Ecto neural progenitor cell (in vitro differentiated cells): Measurements from ENCODE around the gene RPS6KL1.

Experiments
- DNase-seq: peaks from one replicate; pipeline ENCODE4 v3.0.0-alpha.2; 2018; ENCODE audit warnings: low spot score

The RPS6KL1 gene

DNA sequence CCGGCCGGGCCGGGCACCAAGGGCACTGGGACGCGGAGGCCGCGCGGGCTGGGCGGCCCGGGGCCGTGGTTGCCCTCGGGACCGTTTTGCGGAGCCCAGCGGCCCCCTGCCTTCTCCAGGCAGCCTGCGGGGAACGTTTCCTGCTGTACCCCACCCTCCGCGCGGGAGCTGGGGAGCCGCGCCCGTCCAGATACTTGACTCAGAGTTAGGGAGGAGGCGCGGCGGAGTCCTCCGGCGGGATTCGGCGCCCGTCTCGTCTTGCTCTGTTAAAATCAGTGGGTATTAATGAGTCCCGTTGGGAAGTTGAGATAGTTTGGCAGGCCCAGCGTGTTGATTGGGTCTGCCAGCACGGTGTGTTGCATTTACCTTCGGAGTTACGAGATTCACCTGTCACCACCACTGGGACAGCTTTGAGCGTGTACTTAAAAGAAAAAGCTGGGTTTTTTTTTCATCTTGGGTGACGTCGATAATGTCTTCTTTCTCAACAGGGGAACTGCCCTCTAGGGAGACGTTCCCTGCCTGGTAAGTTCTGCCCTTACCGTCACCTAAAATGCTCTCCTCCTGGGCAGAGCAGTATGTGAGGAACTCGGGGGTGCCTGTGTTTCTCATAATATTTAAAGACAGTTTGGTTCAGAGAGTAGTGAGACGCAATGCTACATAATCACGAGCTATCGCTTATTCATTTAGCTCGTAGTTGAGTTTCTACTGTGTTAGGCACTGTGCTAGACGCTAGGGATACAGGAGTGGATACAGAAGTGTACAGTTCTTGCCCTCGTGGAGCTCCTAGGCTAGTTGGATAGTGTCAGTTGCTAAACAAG is 40.7 kb downstream of the RPS6KL1 start:
- DNase-seq: no peak

DNA sequence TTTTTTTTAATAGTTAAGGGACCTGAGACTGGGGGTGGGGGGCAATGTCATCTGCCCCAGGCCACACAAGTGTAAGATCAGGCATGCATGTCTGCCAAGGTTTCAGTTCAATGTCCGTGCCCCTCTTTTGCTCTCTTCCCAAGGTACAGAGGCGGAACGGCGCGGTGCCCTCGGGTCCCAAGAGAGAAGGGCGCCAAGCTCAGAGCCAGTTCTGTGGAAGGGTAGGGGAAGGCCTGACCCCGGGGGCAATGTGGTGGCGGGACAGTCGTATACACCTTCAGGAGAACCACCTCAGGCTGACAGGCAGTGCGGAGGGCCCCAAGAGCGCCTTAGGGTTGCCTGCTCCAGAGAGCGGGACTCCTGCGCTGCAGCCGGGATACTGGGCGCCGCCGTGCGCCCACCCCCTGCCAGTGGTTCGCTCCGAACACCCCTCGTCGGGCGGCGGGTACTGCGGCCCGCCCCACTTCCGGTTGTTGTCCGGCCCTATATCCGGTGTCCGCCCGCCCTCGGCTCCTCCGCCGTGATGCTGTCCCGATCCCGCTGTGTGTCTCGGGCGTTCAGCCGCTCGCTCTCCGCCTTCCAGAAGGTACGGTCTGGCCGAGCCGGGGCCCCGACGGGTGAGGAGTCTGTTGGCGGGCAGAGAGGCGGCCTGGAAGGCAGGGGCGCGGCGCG is 41.5 kb downstream of the RPS6KL1 start, which contains the start of gene DLST:
Gene DLST, plus strand, starts transcription at position 486 of the 672 bp plus-strand sequence. Its CDS starts 38 bp downstream, at position 524.
- DNase-seq: peak; percentile 94

DNA sequence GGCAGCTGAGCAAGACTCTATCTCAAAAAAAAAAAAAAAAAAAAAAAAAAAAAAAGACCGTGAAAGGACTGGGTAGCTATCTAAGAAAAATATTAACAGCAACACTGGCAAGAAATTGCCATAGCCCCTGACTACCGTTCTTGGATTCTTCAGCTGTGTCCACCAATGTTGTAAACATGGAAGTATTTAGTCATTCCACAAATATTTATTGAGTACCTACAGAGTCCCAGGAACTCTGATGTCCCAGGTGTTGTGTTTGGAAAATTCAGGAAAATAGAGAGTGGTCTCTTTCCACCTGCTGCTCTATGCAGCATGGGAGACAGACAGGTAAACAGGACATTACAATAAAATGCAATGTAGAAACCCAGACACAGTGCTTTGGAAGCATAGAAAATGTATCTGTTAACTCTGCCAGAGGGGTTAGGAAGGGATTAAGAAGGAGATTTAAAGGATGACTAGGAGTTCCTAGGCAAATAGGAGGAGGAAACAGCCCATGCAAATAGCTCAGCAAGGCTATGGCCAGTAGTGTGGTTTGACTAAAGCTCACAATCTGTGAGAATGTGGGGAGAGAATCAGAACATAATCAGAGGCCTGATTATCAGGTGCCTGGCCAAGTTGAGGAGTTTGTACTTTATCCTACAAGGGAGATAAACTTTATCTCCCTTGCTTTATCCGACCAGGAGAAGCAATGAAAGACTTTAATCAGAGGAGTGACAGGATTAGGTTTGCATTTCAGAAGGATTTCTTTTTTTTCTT is 43.5 kb downstream of the RPS6KL1 start:
- no peak for DNase-seq

DNA sequence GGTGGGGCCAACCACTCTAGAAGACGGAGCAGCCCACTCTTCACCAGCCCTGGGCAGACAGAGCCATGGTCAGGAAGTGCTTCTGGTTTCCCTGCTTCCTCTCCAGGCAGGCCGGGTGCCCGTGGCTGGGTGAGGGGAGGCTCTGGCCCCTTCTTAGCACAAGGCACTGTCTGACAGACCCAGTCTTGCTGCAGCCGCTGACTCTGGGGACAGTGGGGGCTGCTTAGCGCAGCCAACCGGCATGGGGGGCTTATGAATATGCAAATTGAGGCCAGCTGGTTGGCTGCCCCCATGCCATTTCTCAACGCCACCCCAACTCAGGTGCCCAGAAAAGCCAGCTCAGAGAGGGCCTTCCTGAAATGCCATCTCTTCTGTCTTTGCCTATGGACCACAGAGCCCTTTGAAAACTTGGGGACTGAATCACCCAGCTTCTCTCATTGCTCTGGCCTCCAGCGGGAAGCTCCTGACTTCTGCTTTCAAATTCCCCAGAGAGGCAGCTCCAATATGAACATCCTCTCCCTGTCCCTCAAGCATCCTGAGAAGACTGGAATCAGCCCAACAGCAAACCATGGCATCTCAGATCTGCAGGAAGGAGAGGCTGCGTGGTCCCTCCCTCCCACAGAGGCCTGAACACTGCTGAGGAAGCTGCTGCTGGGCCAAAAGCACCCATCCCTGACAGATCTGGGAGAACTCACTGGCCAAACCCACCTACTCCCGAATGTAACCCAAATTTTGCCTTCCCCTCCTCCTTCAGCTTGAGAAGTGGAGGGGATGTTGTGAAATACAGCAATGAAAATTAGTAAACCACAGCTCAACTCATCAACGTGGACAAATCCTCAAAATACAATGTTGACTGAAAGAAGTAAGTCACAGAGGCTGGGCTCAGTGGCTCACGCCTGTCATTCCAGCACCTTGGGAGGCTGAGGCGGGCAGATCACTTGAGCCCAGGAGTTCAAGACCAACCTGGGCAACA is 46.8 kb downstream of the RPS6KL1 start, which contains the start of gene PROX2:
Gene PROX2, minus strand, starts transcription at position 205 of the 973 bp plus-strand sequence. CDS start 12,311 bp downstream, outside the sequence.
- DNase-seq: no peak

DNA sequence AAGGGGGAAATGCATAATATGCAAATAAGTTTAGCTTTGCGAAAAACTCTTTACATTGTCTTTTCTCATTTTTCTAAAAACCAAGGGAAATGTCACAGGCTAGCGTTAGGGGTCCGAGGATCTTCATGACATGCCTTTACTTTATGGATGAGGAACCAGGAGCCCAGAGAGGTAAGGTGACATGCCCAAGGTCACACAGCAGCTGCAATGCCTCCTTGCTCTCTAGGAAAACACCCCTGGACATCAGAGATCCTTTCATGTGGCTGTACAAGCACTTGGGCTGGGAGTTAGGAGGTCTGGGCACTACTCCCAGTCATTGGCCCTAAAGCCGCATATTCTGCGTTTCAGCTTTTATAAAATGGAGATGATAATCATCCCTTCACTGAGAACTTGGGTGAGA is 47.9 kb downstream of the RPS6KL1 start:
- DNase-seq: no peak

DNA sequence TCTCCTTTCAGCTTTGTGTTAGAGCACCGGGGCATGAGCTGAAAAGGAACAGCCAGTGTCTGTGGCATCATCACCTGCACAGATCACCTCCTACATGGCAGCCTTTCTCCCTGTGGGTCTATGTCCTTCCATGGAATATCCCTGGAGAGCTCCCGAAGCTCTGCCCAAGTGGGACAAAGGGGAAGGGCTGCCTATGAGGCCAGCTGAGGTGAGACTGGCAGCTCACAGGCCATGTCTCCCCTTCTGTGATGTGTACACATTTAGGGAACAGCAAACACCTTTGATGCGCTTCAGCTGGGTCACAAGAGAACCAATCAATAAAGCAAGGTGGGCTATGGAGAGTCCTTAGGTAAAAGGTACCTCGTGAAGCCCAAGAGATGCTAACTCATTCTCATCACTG is 51.2 kb downstream of the RPS6KL1 start:
- no peak for DNase-seq

DNA sequence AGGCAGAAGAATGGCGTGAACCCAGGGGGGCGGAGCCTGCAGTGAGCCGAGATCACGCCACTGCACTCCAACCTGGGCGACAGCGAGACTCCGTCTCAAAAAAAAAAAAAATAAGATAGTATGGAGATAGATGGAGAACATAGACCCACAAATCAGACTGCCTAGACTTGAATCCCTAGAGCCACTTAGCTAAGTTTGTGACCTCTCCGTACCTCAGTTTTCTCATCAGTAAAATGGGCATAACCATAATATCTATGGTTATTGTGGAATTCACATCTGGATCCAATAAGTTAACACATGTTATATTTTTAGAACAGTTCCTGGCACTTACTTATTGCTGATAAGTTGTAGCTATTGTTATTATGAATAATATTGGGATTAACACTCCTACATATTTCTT is 54.3 kb downstream of the RPS6KL1 start:
- no peak for DNase-seq

DNA sequence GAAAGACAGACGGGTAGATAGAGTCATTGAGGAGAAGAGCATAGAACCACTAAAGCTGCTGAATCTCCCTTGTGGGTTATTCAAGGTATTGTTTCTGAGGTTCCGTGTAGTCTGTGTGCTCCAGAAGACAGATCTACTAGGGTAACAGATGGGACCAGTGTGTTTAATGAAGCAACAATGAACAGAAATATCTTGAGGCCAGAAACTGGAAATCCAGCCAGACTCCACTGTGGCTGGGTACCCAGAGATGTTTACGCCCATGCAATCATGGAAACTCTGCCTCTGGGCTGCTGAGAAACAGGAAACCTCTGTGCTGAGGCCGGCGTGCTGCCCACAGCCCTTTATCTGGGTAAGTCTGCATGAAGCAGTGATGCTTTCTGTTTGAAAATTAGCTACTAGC is 55.4 kb downstream of the RPS6KL1 start:
- no peak for DNase-seq

DNA sequence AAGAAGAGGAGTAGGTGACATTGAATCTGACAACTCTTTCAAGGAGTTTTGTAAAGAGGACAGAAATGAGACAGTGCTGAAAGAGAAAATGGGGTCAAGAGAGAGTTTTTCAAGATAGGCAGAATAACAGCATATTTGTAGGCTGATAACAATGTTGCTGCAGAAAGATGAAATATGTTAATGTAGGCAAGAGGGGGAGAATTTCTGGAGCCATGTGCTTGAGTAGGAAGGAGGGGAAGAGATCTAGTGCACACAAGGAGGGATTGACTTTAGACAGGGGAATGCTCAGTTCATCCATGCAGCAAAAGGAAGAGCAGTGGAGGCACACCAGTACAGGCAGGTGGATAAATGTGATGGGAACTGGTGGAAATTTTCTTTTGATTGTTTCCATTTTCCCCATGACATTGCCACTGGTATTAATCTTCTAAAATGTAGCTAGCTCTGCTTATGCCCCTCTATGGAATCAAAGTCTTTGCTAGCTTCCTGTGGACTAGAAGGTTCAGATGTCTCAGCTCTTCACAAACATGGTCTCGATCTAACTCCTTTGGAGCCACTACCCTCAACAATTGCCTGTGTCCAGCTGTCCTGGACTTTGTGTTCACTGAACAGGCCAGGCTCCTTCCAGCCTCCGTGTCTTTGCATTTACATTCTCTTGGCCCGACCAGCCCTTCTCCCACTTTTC is 56.2 kb downstream of the RPS6KL1 start:
- no peak for DNase-seq

DNA sequence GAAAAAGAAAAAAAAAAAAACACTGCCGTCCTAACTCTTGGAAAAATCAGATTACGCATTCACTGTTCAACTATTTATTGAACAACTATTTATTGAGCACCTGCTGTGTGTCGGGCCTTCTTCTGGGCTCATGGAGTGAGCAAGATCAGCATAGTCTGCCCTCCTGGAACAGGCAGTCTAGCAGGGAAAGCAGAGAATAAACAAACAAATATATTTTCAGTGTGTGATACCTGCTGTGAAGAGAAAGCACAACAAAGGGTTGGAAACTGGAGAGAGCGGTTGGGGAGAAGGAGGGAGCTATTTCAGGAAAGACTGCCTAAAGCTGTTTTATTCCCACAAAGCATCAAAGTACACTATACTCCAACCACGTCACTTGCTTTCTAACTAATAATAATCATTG is 57.9 kb downstream of the RPS6KL1 start:
- no peak for DNase-seq

DNA sequence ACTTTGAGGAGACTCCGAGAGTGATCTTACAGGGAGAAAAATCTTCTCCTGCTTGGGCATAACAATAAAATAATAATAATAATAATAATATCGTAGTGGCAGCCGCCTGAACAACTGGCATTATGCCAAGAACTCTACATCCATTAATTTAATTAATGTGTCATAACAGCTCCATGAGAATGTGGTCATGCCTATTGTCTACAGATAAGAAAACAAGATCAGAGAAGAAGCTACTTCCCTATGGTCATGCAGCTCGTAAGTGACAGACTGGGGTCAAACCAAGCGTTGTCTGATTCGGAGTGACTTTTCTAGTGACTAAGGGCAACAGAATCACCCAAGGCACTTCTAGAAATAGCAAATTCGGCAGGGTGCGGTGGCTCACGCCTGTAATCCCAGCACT is 58.9 kb downstream of the RPS6KL1 start:
- DNase-seq: no peak

DNA sequence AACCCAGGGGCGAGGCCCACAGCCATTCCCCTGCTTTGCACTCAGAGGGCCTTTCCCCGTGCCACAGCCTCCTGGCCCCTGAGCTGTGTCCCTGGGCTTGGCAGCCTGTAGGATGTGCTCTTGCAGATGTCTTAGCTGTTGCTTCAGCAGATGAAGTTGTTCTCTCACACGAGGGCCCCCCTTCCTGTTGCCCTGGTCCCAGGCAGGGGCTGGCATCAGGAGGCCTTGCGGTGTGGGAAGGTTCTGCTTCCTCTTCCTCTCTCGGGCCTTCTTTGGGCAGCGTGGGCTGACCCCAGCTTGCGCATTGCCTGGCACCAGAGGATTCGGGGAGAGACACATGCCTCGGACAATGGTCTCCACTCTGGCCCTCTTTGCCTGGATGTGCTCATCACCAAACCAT is 59.8 kb downstream of the RPS6KL1 start:
- DNase-seq: no peak

DNA sequence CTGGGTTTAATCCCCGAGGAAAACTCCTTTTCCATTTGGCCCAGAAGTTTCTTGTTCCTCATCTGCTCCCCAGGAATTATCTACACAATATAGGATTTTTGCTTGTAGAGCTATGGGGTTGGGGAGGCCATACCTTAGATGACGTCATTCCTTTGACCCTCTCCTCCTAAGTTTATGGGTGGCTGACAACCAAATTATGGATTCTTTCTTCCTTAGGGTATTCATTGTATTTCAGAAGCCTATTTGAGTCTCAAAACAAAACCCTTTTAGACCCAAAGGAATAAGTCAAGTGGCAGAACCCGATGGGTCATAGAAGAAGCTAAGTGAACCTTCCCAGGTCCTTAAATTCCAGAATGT is 61.3 kb downstream of the RPS6KL1 start:
- DNase-seq: no peak

DNA sequence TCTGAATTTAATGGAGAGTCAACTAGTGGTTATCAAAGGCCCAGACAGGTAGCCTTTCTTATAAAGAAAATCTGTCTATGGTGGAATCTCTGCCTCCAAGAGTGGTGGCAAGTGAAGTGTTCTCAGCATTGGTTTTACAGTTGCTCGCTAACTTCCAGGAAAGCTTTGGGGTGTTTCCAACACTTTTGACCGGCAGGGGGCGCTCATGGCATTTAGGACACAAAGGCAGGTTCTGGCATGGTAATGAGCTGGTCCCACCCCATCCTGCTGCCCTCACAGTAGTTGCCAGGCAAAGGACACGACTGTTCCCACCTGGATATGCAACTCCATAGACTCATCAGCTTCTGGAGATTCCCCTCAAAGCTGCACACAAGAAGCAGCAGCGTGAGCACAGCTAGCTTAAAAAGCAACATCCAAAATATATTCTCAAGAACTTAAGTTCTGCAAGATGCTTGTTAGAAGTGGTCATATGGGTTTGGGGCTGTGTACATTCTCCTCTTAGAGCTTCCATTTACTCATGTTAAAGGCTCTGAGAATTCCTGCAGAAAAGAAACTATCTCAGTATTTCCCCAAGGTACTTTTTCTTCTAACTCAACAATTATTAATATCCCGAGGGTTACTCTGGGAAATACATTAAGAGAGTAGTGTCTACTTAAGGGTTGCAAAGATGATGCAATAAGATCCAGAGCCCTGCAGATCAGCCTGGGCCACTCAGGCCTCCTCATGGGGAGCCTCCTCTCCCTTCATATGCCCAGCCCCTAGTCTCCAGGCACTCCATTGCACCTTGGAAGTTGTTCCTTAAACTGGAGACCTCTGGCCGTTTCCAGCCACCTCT is 61.9 kb downstream of the RPS6KL1 start:
- peak; percentile 91 for DNase-seq

DNA sequence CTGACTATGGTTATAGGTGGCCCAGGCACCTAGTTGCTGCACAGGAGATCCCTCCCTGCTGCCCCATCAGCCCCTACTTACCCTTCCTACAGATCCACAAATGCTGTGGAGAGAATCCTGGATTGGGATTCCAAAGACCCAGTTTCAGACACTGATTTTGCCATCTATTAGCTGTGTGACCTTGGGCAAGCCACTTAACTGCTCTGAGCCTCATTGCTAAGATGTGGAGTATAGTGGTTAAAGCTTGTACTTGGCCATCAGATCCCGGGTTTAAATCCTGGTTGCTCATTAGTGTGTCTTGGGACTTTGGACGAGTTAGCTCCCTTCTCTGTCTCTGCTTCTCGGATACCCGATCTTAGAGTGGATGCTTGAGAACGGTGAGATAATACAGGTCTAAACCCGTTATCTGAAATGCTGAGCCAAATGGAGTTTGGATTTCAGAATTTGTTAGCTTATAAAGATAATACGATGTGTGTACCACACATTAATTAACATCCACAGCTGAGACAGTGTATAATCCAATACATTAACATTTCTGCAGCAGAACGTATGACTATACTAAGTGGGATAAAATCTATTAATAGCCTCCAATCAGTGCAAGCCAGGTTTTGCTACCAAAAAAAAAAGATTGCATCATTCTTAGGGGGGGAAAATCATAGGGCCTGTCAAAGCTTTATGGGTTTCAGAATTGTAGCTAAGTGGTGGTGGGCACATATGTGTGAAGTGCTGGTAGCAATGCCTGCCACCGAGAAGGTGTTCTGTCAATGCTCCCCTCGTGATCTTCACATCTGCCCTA is 63.1 kb downstream of the RPS6KL1 start:
- no peak for DNase-seq

DNA sequence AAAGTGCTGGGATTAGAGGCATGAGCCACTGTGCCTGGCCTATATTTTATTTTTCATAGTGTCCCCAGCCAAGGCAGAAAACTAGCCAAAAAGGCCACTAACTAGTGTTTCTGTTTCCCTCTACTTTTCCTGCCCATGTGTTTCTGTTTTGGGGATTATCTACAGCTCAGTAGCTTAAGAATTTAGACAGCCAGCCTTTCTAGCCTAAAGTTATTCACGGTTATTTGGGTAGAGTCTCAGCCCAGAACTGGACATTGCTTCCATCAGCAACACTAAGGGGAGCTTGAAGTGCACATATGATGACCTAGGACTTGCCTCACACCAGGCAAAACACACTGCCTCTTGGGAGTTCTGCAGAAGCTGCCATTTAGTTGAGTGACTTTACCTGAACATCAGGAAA is 65.0 kb downstream of the RPS6KL1 start:
- DNase-seq: no peak

DNA sequence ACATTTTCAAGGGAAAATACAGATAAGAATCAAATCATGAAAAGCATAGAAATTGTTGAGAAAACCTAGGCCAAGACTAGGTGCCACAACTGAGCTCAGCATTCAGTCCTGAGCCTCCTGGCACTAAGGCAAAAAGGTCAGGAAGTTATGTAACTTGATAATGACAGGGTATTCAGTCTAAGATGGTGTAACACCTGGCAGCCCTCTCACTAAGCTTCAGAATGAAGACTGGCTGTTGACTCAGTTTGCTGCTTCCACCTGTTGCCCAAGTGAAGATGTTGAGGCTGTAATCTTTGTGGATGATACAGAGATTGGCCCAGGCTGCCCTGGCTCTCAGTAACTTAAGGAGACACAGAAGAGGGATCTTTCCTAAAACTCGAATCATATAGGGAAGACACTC is 66.7 kb downstream of the RPS6KL1 start:
- no peak for DNase-seq

DNA sequence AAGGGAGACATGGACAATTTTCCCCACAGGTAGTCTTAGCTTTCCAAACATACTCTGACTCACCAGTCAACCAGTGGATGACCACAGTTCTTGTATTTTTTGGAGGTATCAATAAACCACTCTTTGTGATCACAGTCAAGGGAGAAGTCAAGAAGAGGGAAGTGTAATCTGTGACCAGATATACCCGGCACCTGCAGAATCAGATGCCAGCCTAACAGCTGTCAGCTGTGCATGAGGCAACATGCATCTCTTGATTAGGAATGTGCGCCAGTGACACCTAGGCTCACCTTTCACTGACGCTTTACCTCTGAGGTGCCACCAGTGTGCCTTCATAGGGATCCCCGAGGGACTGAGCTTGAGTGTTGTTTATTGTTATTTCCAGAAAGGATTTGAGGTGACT is 67.1 kb downstream of the RPS6KL1 start:
- no peak for DNase-seq

DNA sequence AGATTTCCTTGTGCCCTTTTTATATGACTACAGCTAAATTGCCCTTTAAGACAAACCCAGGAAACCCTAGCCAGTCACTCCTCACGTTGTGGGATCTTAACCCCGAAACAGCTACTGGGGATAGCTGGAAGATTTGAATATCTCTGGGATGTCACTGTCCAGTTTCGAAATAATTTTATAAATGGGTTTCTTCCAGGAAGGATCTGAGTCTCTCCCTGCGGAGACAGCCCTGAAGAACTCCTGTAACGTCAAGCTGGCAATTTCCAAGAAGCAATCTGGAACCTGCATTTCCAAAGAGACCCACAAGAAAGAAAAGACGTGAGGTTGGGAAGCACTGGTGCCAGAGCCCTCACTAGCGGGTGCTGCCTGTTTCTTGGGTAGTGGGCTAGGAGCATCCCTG is 68.0 kb downstream of the RPS6KL1 start:
- DNase-seq: no peak
